H1 (cell line): ENCODE results near the gene RGMB. TPM values are rescaled to one million over a fixed set of nuclear protein-coding genes. Genes with fewer than 3 reads are reported as not detected.
A peak's percentile ranks its signal among the peaks of the same experiment; 100 is the strongest.

Source experiments
- CTCF ChIA-PET: fragments of 300-600 bp; sonication (Branson Sonifier 250); formaldehyde crosslinking; loops from one replicate; lab custom pipeline; 2021; ENCODE audit not compliant: partially characterized antibody; lab: Charles Lee
- POLR2A ChIA-PET: fragments of 300-600 bp; sonication (Branson Sonifier 250); formaldehyde crosslinking; loops from one replicate; lab custom pipeline; 2021; ENCODE audit warnings: inconsistent platforms; ENCODE audit not compliant: partially characterized antibody; lab: Charles Lee
- DNase-seq, 2 experiments: peaks; one replicate each; pipeline versions ENCODE4 v3.0.0 to v3.0.0-alpha.2; 2010 to 2022; ENCODE audit warnings: low spot score in 2 of 2, low read depth in 1 of 2, mixed read lengths in 1 of 2
- FAIRE-seq: peaks from 2 replicates; lab custom pipeline; 2011; peaks lifted over from hg19 to GRCh38; lab: Jason Lieb, UNC
- H2AFZ ChIP-seq: 2 replicates; pipeline ENCODE4 v1.8.1; 2012; ENCODE audit warnings: low read length, inconsistent platforms
- H2AK5ac ChIP-seq: 2 replicates; pipeline ENCODE4 v1.6.1; 2013; ENCODE audit warnings: low read depth, low read length
- H2BK120ac ChIP-seq: replicated peaks from 2 replicates; pipeline ENCODE3; 2013; ENCODE audit warnings: low read depth, low read length, inconsistent platforms
- H2BK12ac ChIP-seq: 2 replicates; pipeline ENCODE4 v1.6.1; 2013; ENCODE audit warnings: low read depth, low read length
- H2BK15ac ChIP-seq: 2 replicates; pipeline ENCODE4 v1.6.1; 2013; ENCODE audit warnings: low read length
- H2BK20ac ChIP-seq: 2 replicates; pipeline ENCODE4 v1.6.1; 2013; ENCODE audit warnings: low read length
- H2BK5ac ChIP-seq: 2 replicates; pipeline ENCODE4 v1.6.1; 2013; ENCODE audit warnings: low read depth, low read length
- H3K14ac ChIP-seq: 2 replicates; pipeline ENCODE4 v1.6.1; 2013; ENCODE audit warnings: inconsistent platforms; ENCODE audit not compliant: insufficient read length
- H3K18ac ChIP-seq: 2 replicates; pipeline ENCODE4 v1.6.1; 2013; ENCODE audit warnings: low read length; ENCODE audit errors: extremely low read depth
- H3K23ac ChIP-seq: 2 replicates; pipeline ENCODE4 v1.6.1; 2013; ENCODE audit warnings: inconsistent platforms; ENCODE audit not compliant: insufficient read length
- H3K23me2 ChIP-seq: 2 replicates; pipeline ENCODE4 v1.6.1; 2013; ENCODE audit warnings: low read depth, low read length
- H3K27ac ChIP-seq: 2 replicates; pipeline ENCODE4 v1.6.1; 2011; ENCODE audit warnings: low read depth, low read length, inconsistent platforms
- H3K27me3 ChIP-seq, 4 experiments: replicated peaks in 1 of 4; 1 replicate in 1 of 4; 2 replicates in 3 of 4; pipeline versions ENCODE4 v1.6.1 to v1.8.1; 2011 to 2013; ENCODE audit warnings: low read length in 3 of 4, mild to moderate bottlenecking in 3 of 4, inconsistent platforms in 2 of 4, mixed read lengths in 2 of 4, moderate library complexity in 1 of 4; ENCODE audit not compliant: control insufficient read depth in 3 of 4, insufficient read depth in 3 of 4; ENCODE audit errors: extremely low read depth in 1 of 4
- H3K36me3 ChIP-seq, 4 experiments: 2 replicates each; pipeline versions ENCODE4 v1.6.1 to v1.8.1; 2011 to 2013; ENCODE audit warnings: mild to moderate bottlenecking in 4 of 4, low read length in 3 of 4, moderate library complexity in 2 of 4, control low read depth in 1 of 4, inconsistent platforms in 1 of 4; ENCODE audit not compliant: insufficient read depth in 4 of 4, control insufficient read depth in 2 of 4
- H3K4ac ChIP-seq: replicated peaks from 2 replicates; pipeline ENCODE3; 2013; ENCODE audit warnings: low read length, low read depth, mixed read lengths, inconsistent platforms; ENCODE audit not compliant: insufficient read length
- H3K4me1 ChIP-seq, 4 experiments: replicated peaks in 1 of 4; 1 replicate in 1 of 4; 2 replicates in 3 of 4; pipeline versions ENCODE4 v1.6.1 to v1.8.1; 2011 to 2013; ENCODE audit warnings: low read length in 3 of 4, inconsistent platforms in 2 of 4, mixed read lengths in 1 of 4; ENCODE audit not compliant: insufficient read depth in 4 of 4, control insufficient read depth in 3 of 4
- H3K4me2 ChIP-seq, 2 experiments: 2 replicates each; pipeline versions ENCODE4 v1.6.1 to v1.8.1; 2011 to 2013; ENCODE audit warnings: low read depth in 2 of 2, low read length in 2 of 2, control low read depth in 1 of 2, inconsistent platforms in 1 of 2, mild to moderate bottlenecking in 1 of 2; ENCODE audit not compliant: insufficient read depth in 1 of 2
- H3K4me3 ChIP-seq, 4 experiments: fragments of 200-600, 300-600 bp in 1 of 4; sonication (generic), shearing (Covaris generic), sonication (Bioruptor Twin) in 1 of 4; 2 replicates each; pipeline versions ENCODE4 v1.5.1 to v1.8.1; 2011 to 2016; ENCODE audit warnings: low read length in 4 of 4, low read depth in 3 of 4, control low read depth in 2 of 4, inconsistent platforms in 2 of 4, mild to moderate bottlenecking in 2 of 4, mixed read lengths in 1 of 4, moderate library complexity in 1 of 4; ENCODE audit not compliant: insufficient read depth in 2 of 4; ENCODE audit errors: extremely low read depth in 1 of 4
- H3K56ac ChIP-seq: replicated peaks from 2 replicates; pipeline ENCODE3; 2013; ENCODE audit warnings: low read depth, mild to moderate bottlenecking, mixed read lengths, low read length, inconsistent platforms; ENCODE audit not compliant: insufficient read length
- H3K79me1 ChIP-seq: 2 replicates; pipeline ENCODE4 v1.6.1; 2013; ENCODE audit warnings: low read depth, low read length, control low read depth
- H3K79me2 ChIP-seq, 2 experiments: 2 replicates each; pipeline versions ENCODE4 v1.6.1 to v1.8.1; 2012 to 2013; ENCODE audit warnings: low read length in 2 of 2, mild to moderate bottlenecking in 2 of 2, inconsistent platforms in 1 of 2; ENCODE audit not compliant: insufficient read depth in 2 of 2, control insufficient read depth in 1 of 2
- H3K9ac ChIP-seq, 4 experiments: replicated peaks in 1 of 4; 1 replicate in 1 of 4; 2 replicates in 3 of 4; pipeline versions ENCODE4 v1.6.1 to v1.8.1; 2011 to 2013; ENCODE audit warnings: low read depth in 3 of 4, low read length in 3 of 4, control low read depth in 2 of 4, mild to moderate bottlenecking in 2 of 4, moderate library complexity in 2 of 4, inconsistent platforms in 1 of 4; ENCODE audit errors: extremely low read depth in 1 of 4
- H3K9me3 ChIP-seq, 2 experiments: 2 replicates each; pipeline versions ENCODE4 v1.6.1 to v1.8.1; 2012 to 2013; ENCODE audit warnings: mild to moderate bottlenecking in 2 of 2, moderate library complexity in 2 of 2, control low read depth in 1 of 2, inconsistent platforms in 1 of 2, low read depth in 1 of 2, low read length in 1 of 2, mixed read lengths in 1 of 2; ENCODE audit not compliant: insufficient read depth in 2 of 2
- H4K20me1 ChIP-seq, 2 experiments: replicated peaks in 1 of 2; 2 replicates each; pipeline versions ENCODE3 to v1.8.1; 2011 to 2013; ENCODE audit warnings: inconsistent platforms in 2 of 2, low read length in 2 of 2, mild to moderate bottlenecking in 1 of 2; ENCODE audit not compliant: insufficient read depth in 2 of 2, control insufficient read depth in 1 of 2
- H4K5ac ChIP-seq: 2 replicates; pipeline ENCODE4 v1.6.1; 2013; ENCODE audit warnings: low read length, low read depth, mixed read lengths, inconsistent platforms; ENCODE audit not compliant: insufficient read length
- H4K8ac ChIP-seq: 2 replicates; pipeline ENCODE4 v1.8.0; 2013; ENCODE audit warnings: mild to moderate bottlenecking, moderate library complexity, low read length, inconsistent platforms; ENCODE audit not compliant: insufficient read depth; ENCODE audit errors: extremely low read depth
- H4K91ac ChIP-seq: replicated peaks from 2 replicates; pipeline ENCODE3; 2013; ENCODE audit warnings: low read length, mixed read lengths, inconsistent platforms; ENCODE audit not compliant: insufficient read length
- CHD2 ChIP-seq: IDR thresholded peaks from 2 replicates; pipeline ENCODE4 v1.6.1; 2012; ENCODE audit warnings: low read length, improper control_type of control experiment
- CTCF ChIP-seq, 3 experiments: IDR thresholded peaks; 1 replicate in 2 of 3; 2 replicates in 1 of 3; pipeline versions ENCODE4 v1.5.1 to v1.6.1; 2011; ENCODE audit warnings: low read length in 3 of 3, mild to moderate bottlenecking in 3 of 3, inconsistent platforms in 2 of 3, low read depth in 1 of 3, moderate library complexity in 1 of 3; ENCODE audit not compliant: insufficient read depth in 1 of 3; ENCODE audit errors: control extremely low read depth in 1 of 3
- FOSL1 ChIP-seq: IDR thresholded peaks from 2 replicates; pipeline ENCODE4 v1.6.1; 2011; ENCODE audit warnings: mild to moderate bottlenecking, low read depth, low read length, moderate library complexity; ENCODE audit not compliant: insufficient read depth
- KDM4A ChIP-seq: IDR thresholded peaks from one replicate; pipeline ENCODE4 v1.7.1; 2012; ENCODE audit warnings: low read depth, mild to moderate bottlenecking, moderate library complexity, low read length, inconsistent platforms; ENCODE audit not compliant: severe bottlenecking
- RAD21 ChIP-seq, 2 experiments: IDR thresholded peaks in 1 of 2; conservative IDR thresholded peaks in 1 of 2; 2 replicates each; pipeline ENCODE4 v1.6.1; 2011; ENCODE audit warnings: low read depth in 2 of 2, low read length in 2 of 2, improper control_type of control experiment in 1 of 2, inconsistent platforms in 1 of 2, mild to moderate bottlenecking in 1 of 2, moderate library complexity in 1 of 2
- SIRT6 ChIP-seq: IDR thresholded peaks from one replicate; pipeline ENCODE4 v1.7.1; 2012; ENCODE audit warnings: low read length, inconsistent platforms
- TAF7 ChIP-seq: optimal IDR thresholded peaks from 2 replicates; pipeline ENCODE3; 2011; ENCODE audit warnings: low read depth, mild to moderate bottlenecking, inconsistent platforms, low read length, moderate library complexity, borderline replicate concordance
- WGBS, 2 experiments: shearing (Covaris generic) in 1 of 2; methylation state at CpG; one replicate each; pipeline versions ENCODE4 v1.1.6 to v1.1.7; 2013 to 2015; ENCODE audit warnings: low lambda C conversion rate in 2 of 2, mixed read lengths in 2 of 2, inconsistent platforms in 1 of 2, low coverage in 1 of 2, missing lambda C conversion rate in 1 of 2; ENCODE audit not compliant: insufficient replicate concordance in 2 of 2, insufficient coverage in 1 of 2, insufficient read length in 1 of 2; ENCODE audit errors: extremely low coverage in 1 of 2, missing lambda C conversion rate in 1 of 2; 5-methylcytosine and 5-hydroxymethylcytosine counted together
- polyA plus RNA-seq, 7 experiments: library from polyadenylated mRNA; depleted of rRNA in 3 of 7; stranded (reverse) in 5 of 7; unstranded in 2 of 7; fragments of >200 nt in 5 of 7; fragments of 200-250 nt in 2 of 7; gene quantifications; 1 replicate in 5 of 7; 2 replicates in 1 of 7; 4 replicates in 1 of 7; pipeline versions ENCODE4 v1.2.1 to v1.2.3, GENCODE V29; 2011 to 2013; ENCODE audit warnings: missing spikeins in 2 of 7, mixed read lengths in 2 of 7
- total RNA-seq: library from RNA; stranded (reverse); fragmentation: NEBNext Ultra II Directional; extraction: Animal tissue kit (Norgen Biotek cat#: 25700); gene quantifications from 2 replicates; pipeline ENCODE4 v1.2.1, GENCODE V29; 2021

Gene RGMB
- total and polyA plus RNA-seq, 2 of the 8 experiments (the other 6 are each of a cell fraction or from before 2014, with no cell fraction given): 11.7 to 27.0 TPM

GRCh38 chr5:98839469-98840383 is 66.3 kb downstream of the RGMB start:
- no peaks in the 10 kb centered on the region for H3K4me1 ChIP-seq
- WGBS, 2 experiments: 87% methylated on average over 42 of the region's 42 CpGs; no CpG with 5 or more reads in 1 of the 2 experiments
- ChIA-PET CTCF (interaction anchor here (1.0 to 1.9 kb wide), 3 partner anchors 9 to 221 kb away, joined by 3 to 6 read pairs (median 3); no protein-coding TSS in a partner anchor), POLR2A (interaction anchor here (0.6 kb wide), 2 partner anchors 45 to 454 kb away, joined by 3 to 5 read pairs; no protein-coding TSS in a partner anchor)
- no peak overlapping the region for H3K9ac ChIP-seq
- H2BK12ac ChIP-seq: no peak overlapping the region; the same call in 1 of the 2 replicates
- peaks cover 8 to 15% of the 10 kb centered on the region in 2 experiments for H3K9me3 ChIP-seq
- H2BK15ac ChIP-seq: no peak overlapping the region
- H3K79me2 ChIP-seq: no peaks in the 10 kb centered on the region
- H2AFZ ChIP-seq: peak overlapping the region; percentile 77; the same call in 1 of the 2 replicates
- H3K23ac ChIP-seq: no peak overlapping the region
- no peaks in the 10 kb centered on the region for H3K79me1 ChIP-seq
- FAIRE-seq (no peak), DNase-seq (no peak)
- no peak overlapping the region for H3K56ac ChIP-seq
- H3K14ac ChIP-seq: no peak overlapping the region
- H3K36me3 ChIP-seq: 0 out of 8 replicates have a peak, but pooled peaks cover 0 to 3% (median 0%) of the 10 kb centered on the region in 4 experiments
- peak overlapping the region; percentile 42; the same call in 1 of the 2 replicates for H4K8ac ChIP-seq
- no peak overlapping the region for H3K4ac ChIP-seq
- H2AK5ac ChIP-seq: no peak overlapping the region
- no peak overlapping the region for H3K4me3 ChIP-seq
- H3K18ac ChIP-seq: no peak overlapping the region
- no peak overlapping the region for H4K5ac ChIP-seq
- H2BK20ac ChIP-seq: no peak overlapping the region
- H3K23me2 ChIP-seq: no peaks in the 10 kb centered on the region
- no peak overlapping the region; the same call in 1 of the 2 replicates for H3K27ac ChIP-seq
- H2BK5ac ChIP-seq: 0 out of 2 replicates have a peak overlapping the region, but pooled peaks have one; percentile 3
- no peaks in the 10 kb centered on the region for H3K27me3 ChIP-seq
- H3K4me2 ChIP-seq: no peak overlapping the region
- no peak overlapping the region for H4K91ac ChIP-seq
- H2BK120ac ChIP-seq: no peak overlapping the region
- H4K20me1 ChIP-seq: no peaks in the 10 kb centered on the region
- TF ChIP-seq FOSL1 (no peak), KDM4A (no peak), CTCF (IDR thresholded peaks at IDR 0.05; ENCODE audit: control extremely low read depth in 1 of 3, insufficient read depth in 1 of 3, low read depth in 1 of 3, low read length in 3 of 3) (peak in 1 of 3 experiments; percentile 35; a peak in 2 of 4 replicates), TAF7 (no peak), RAD21 (IDR thresholded peaks at IDR 0.05 in 1 of 2, conservative IDR thresholded peaks at IDR 0.05 in 1 of 2; ENCODE audit: low read depth in 2 of 2, low read length in 2 of 2) (0 out of 4 replicates have a peak, but pooled peaks of 1 of the 2 experiments have one; percentile 9), CHD2 (no peak), SIRT6 (no peak)
